GM13977 (cell line): ENCODE data around the gene ANKMY1.

ENCODE experiments used
- DNase-seq: peaks from one replicate; pipeline ENCODE4 v3.0.0; 2012; ENCODE audit warnings: low spot score
- in situ Hi-C: fragments of 300-500 bp; cut with MboI; formaldehyde crosslinking; loops from one replicate; pipeline ENCODE4 v1.12.0; 2022; ENCODE audit warnings: low sequenced_read_pairs, low pct_unique_long_range_greater_than_20kb, mixed read lengths, inconsistent platforms; ENCODE audit not compliant: unreplicated experiment
- TF ChIP-seq, protein P1 (sequence below): IDR thresholded peaks from 2 replicates; pipeline ENCODE4 v1.5.1; 2012; ENCODE audit warnings: mild to moderate bottlenecking, control low read depth; ENCODE audit not compliant: insufficient read depth; ENCODE audit errors: extremely low read depth, missing control alignments

ANKMY1 gene

GRCh38 chr2:240594511-240595380, 37.0 kb upstream of the ANKMY1 start:
- DNase-seq, result no peak
- TF ChIP-seq, protein P1, sequence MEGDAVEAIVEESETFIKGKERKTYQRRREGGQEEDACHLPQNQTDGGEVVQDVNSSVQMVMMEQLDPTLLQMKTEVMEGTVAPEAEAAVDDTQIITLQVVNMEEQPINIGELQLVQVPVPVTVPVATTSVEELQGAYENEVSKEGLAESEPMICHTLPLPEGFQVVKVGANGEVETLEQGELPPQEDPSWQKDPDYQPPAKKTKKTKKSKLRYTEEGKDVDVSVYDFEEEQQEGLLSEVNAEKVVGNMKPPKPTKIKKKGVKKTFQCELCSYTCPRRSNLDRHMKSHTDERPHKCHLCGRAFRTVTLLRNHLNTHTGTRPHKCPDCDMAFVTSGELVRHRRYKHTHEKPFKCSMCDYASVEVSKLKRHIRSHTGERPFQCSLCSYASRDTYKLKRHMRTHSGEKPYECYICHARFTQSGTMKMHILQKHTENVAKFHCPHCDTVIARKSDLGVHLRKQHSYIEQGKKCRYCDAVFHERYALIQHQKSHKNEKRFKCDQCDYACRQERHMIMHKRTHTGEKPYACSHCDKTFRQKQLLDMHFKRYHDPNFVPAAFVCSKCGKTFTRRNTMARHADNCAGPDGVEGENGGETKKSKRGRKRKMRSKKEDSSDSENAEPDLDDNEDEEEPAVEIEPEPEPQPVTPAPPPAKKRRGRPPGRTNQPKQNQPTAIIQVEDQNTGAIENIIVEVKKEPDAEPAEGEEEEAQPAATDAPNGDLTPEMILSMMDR, result no peak
- in situ Hi-C loops, result no loop called here

DNA sequence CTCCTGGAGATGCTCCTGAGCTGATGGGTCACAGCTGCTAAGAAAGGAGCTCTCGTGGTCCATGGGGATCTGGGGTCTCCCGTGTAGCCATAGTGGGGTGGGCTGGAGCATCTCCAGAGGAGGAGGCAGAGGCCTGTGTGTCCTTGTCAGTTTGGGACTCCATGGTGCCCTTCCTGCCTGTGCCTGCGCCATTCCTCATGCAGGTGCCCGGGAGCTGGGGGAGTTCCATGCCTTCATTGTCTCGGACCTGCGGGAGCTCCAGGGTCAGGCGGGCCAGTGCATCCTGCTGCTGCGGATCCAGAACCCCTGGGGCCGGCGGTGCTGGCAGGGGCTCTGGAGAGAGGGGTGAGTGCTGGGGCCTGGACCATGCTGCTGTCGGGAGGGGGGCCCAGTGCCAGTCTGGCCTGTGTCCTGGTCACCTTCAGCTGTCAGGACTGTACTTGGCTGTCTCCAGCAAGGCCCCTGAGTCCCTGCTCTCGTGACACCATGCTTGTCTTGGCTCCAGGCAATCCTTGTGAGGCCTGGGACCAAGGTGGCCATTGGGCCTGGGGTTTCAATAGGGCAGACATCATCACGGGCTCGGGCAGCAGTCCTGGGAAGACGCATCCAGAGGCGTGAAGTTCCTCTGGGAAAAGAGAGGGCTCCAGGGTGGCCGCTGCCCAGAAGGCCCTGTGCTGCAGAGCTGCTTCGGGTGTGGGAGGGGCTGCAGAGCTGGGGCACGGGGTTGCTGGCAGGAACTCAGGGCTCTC, 36.1 kb upstream of the ANKMY1 start:
- no peak for DNase-seq
- in situ Hi-C loops, result no loop called here
- TF ChIP-seq, protein P1, result no peak

DNA sequence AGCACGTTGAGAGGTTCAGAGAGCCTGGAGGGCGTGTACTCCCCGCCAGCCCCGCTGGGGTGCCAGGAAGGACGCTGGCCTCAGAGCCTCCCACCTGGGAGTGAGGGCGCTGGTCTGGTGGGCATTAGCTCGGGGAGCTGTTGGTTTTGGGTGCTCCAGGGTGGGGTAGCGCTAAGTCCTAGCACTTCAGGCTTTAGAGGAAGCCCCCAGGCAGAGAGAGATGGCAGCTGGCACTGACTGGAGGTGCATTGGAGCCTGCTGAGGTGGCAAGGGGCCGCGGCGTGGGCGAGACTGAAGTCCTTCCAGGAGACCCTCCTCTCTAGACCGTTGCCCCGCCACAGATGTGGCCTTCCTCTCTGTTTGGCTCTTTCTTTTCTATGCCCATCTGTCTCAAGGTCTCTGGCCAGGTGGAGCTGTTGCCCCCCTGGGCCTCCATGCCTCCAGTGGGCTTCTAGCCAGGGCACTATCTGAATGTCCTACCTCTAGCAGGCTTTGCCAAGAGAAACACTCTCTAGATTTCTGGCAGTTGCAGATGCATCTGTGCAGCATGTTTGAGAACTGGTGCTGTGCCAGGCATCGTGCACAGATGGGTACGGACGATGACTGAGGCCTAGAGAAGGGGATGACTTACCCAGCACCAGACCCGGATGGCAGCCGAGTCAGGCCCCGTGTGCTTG, 35.4 kb upstream of the ANKMY1 start:
- TF ChIP-seq, protein P1, result no peak
- DNase-seq, result no peak
- in situ Hi-C loops, result no loop called here

GRCh38 chr2:240591784-240592183, 34.0 kb upstream of the ANKMY1 start:
- no peak for DNase-seq
- TF ChIP-seq, protein P1, result no peak
- in situ Hi-C loops, result no loop called here

- TF ChIP-seq, protein P1, result no peak
- DNase-seq, result no peak
- in situ Hi-C loops, result no loop called here
These were observed 33.4 kb upstream of the ANKMY1 start for GRCh38 chr2:240591226-240591625.

DNA sequence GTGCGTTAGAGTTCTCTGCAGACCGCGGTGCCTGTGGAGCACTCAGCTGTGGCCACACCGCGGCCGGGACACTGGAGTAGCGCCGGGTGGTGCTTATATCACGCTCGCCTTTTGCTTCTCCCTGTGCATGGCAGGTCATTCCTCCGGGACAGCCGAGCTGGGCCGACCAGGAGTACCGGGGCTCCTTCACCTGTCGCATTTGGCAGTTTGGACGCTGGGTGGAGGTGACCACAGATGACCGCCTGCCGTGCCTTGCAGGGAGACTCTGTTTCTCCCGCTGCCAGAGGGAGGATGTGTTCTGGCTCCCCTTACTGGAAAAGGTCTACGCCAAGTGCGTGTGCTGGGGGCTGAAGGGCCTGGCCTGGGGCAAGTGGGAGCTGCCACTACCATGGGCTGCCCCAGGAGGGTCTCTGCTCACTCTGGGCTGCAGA, 32.9 kb upstream of the ANKMY1 start:
- in situ Hi-C loops, result no loop called here
- TF ChIP-seq, protein P1, result no peak

More for the DNA sequence above, 32.9 kb upstream of the ANKMY1 start:
- DNase-seq, result no peak
